Measurements from ENCODE around the gene CDH8.

CDH8 gene

DNA sequence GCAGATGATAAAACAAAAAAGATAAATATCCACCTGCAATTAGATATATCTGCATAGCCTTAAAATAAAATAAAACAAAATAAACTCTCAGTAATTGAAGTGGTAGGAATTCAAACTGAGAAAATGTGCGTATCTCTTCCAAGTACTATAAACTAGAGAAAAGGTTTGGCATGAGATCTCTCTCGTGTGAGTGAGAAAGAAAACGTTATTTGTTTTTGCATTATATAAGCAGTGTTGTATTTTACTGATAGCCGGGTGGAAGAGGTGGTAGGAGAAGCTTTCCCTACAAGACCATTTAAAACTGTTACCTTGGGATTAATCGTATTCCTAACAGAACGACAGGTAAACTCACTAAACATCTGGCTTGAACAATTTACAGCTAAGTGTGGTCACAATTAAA lies 15.6 kb downstream of the CDH8 start:
- DNase-seq (ENCODE audit: low read depth): no peak
- TF ChIP-seq, protein P1, sequence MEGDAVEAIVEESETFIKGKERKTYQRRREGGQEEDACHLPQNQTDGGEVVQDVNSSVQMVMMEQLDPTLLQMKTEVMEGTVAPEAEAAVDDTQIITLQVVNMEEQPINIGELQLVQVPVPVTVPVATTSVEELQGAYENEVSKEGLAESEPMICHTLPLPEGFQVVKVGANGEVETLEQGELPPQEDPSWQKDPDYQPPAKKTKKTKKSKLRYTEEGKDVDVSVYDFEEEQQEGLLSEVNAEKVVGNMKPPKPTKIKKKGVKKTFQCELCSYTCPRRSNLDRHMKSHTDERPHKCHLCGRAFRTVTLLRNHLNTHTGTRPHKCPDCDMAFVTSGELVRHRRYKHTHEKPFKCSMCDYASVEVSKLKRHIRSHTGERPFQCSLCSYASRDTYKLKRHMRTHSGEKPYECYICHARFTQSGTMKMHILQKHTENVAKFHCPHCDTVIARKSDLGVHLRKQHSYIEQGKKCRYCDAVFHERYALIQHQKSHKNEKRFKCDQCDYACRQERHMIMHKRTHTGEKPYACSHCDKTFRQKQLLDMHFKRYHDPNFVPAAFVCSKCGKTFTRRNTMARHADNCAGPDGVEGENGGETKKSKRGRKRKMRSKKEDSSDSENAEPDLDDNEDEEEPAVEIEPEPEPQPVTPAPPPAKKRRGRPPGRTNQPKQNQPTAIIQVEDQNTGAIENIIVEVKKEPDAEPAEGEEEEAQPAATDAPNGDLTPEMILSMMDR (IDR thresholded peaks at IDR 0.05; ENCODE audit: control insufficient read depth, insufficient read depth, low read depth, low read length, missing control alignments): no peak
- H3K4me3 ChIP-seq (ENCODE audit: control insufficient read depth, low read depth, low read length): no peak overlapping the region

DNA sequence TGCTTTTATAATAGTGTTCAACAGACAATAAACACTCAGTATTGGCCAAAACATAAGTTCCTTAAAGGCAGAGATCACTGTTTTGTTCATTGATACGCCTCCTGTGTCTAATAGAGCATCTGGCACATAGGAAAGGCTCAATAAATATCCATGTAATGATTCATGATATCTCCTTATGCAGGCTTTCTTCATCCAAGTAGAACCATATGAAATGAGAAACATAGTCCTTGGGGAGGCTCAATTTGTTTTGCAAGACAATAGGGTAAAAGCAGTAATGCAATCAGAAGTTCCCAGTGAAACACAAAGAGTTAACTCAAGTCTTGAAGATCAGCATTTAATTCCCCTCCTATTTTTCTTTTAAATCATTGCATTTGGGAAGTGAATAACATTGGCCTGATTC lies 16.4 kb downstream of the CDH8 start:
- DNase-seq (ENCODE audit: low read depth): no peak
- TF ChIP-seq, protein P1 (IDR thresholded peaks at IDR 0.05; ENCODE audit: control insufficient read depth, insufficient read depth, low read depth, low read length, missing control alignments): no peak
- H3K4me3 ChIP-seq (ENCODE audit: control insufficient read depth, low read depth, low read length): no peak overlapping the region

DNA sequence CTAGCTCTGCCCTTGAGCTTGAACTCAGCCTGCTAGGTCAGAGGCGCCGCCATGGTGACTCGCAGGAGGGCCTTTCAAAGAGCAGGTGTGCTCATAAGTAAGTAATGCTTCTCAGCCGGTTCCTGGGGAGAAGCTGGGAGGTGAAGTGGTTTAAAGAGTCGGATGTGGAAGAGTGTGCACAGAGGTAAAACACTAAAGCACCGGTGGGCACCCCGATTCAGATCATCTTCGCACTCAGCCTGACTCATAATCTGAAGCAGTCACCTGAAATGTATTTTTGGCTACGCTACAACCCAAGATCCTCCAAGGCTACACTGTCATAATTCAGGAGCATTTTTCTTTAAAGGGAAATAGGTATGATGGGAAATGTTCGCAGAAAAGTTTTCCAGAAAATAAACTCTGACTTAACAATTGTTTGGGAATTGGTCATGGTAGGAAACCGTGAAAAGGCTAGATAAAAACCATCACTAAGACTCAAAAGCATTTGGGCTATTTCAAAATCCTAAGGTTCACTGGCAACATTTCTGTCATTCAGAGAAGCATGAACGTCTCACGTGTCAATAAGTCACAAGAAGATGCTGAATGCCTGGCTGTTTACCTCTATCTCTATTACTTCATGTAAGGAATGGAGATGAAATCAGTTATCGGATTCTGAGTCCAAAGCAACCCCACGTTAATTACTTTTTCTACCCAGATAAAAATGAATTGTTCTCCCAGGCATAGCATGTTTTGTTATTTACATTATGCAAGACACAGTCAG lies 17.8 kb downstream of the CDH8 start:
- TF ChIP-seq, protein P1 (IDR thresholded peaks at IDR 0.05; ENCODE audit: control insufficient read depth, insufficient read depth, low read depth, low read length, missing control alignments): no peak
- H3K4me3 ChIP-seq (ENCODE audit: control insufficient read depth, low read depth, low read length): no peak overlapping the region
- DNase-seq (ENCODE audit: low read depth): no peak

DNA sequence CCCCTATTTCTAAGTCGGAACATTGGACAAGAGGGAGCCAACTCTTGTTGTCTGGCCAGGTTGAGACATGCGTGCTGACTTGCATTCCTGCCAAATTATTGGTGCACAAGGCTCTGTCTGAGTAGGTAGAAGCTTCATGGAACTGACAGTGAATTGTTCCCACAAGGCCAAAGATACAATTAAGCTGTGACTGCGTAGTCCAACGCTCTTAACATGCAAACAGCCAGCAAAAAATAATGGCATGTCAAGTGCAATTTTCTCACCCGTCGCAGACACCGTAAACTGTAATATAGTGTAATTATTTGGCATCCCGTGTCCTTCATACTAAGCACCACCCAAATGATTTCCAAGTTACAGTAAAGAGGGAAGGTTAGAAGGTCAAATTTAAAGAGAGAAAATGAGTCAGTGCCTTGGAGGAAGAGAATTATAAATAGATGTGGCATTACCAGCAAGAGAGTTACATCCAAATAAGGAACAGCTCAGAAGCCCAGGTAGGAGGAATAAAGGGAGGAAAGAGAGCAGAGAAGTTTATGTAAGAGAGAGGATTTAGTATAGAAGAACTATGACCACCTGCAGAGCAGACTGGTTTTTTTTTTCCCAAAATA lies 21.8 kb downstream of the CDH8 start:
- no peak for DNase-seq (ENCODE audit: low read depth)
- TF ChIP-seq, protein P1 (IDR thresholded peaks at IDR 0.05; ENCODE audit: control insufficient read depth, insufficient read depth, low read depth, low read length, missing control alignments): no peak
- H3K4me3 ChIP-seq (ENCODE audit: control insufficient read depth, low read depth, low read length): no peak overlapping the region

DNA sequence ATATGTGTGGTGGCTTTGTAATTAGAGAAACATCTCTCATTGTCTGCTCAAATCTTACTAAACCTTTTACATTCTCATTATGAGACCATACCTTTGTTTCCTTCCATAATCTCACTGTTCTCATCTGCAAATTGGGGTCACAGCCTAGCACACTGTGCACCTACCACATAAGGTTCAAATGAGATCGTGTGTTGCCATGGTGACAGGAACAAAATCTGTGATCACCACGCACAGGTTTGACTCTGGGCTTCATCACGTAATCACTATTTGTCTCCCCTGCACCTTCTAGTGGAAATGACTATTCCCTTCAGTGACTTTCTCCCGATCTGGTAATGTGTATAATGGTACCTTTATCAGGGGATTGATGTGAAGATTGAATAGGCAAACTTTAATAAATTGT lies 26.1 kb downstream of the CDH8 start:
- no peak overlapping the region for H3K4me3 ChIP-seq (ENCODE audit: control insufficient read depth, low read depth, low read length)
- no peak for DNase-seq (ENCODE audit: low read depth)
- TF ChIP-seq, protein P1 (IDR thresholded peaks at IDR 0.05; ENCODE audit: control insufficient read depth, insufficient read depth, low read depth, low read length, missing control alignments): no peak

DNA sequence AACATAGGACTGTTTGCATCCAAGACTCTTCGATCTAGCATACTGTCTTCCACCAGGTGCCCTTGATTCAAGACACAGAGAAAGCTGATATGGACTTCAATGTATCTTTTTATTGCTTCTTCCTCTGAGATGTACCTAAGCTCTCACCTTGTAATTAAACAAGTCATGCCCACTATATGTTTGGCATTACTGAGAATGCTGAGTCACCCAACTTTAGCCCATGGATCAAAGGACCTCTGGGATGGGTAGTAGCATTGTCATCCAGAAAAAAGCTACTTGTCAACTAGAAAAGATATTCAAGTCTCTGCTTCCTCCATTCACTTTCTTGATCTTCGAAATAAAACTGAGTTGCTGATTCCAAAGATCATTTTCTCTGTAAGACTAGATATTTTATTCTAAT lies 37.8 kb downstream of the CDH8 start:
- no peak overlapping the region for H3K4me3 ChIP-seq (ENCODE audit: control insufficient read depth, low read depth, low read length)
- no peak for DNase-seq (ENCODE audit: low read depth)
- TF ChIP-seq, protein P1 (IDR thresholded peaks at IDR 0.05; ENCODE audit: control insufficient read depth, insufficient read depth, low read depth, low read length, missing control alignments): no peak

Data from AG09309 (cell line).